ENCODE measurements around the gene GRIK5. TPM values are rescaled to one million over a fixed set of nuclear protein-coding genes. Genes with fewer than 3 reads are reported as not detected.
A peak's percentile ranks its signal among the peaks of the same experiment; 100 is the strongest.

GRIK5 gene
- polyA plus RNA-seq, 6 donors from 2014 or later = not detected

- H3K4me1 Mint-ChIP-seq = no peaks in the 10 kb centered on the region
- peak overlapping the region in 1 of 8 donors; percentile 11 for H3K4me3 Mint-ChIP-seq
Measured at GRCh38 chr19:41967054-41967783, 102.8 kb downstream of the GRIK5 start.

GRCh38 chr19:41965106-41965505 is 104.9 kb downstream of the GRIK5 start:
- Mint-ChIP-seq H3K4me3 (no peak overlapping the region), H3K4me1 (no peaks in the 10 kb centered on the region), H3K9me3 (no peaks in the 10 kb centered on the region), H3K27ac (no peak overlapping the region), H3K36me3 (no peaks in the 10 kb centered on the region), H3K27me3 (peaks cover 0 to 11% (median 0%) of the 10 kb centered on the region in 3 donors)
- DNase-seq (no peak), ATAC-seq (ENCODE audit: low read depth in 2 of 2) (no peak)

More at GRCh38 chr19:41967054-41967783, 102.8 kb downstream of the GRIK5 start:
- DNase-seq = no peak
- Mint-ChIP-seq H3K27ac (no peak overlapping the region), H3K36me3 (no peaks in the 10 kb centered on the region), H3K27me3 (peaks cover 0 to 11% (median 0%) of the 10 kb centered on the region in 3 donors), H3K9me3 (no peaks in the 10 kb centered on the region)
- ATAC-seq (ENCODE audit: low read depth in 2 of 2) = no peak

- no peak for ATAC-seq (ENCODE audit: low read depth in 2 of 2)
- no peak for DNase-seq
- Mint-ChIP-seq H3K4me3 (peak overlapping the region in 4 of 8 donors; percentile 19 to 40 (median 36)), H3K27ac (no peak overlapping the region), H3K4me1 (peaks cover 20 to 26% (median 20%) of the 10 kb centered on the region in 3 donors), H3K36me3 (peaks cover 0 to 3% of the 10 kb centered on the region in 2 donors), H3K9me3 (no peaks in the 10 kb centered on the region), H3K27me3 (no peaks in the 10 kb centered on the region)
Measured at GRCh38 chr19:41960973-41961372, 109.0 kb downstream of the GRIK5 start.

GRCh38 chr19:41959056-41960053 is 110.7 kb downstream of the GRIK5 start, which contains the start of gene RABAC1:
RABAC1 (minus strand) TSS chr19:41959321; CDS start chr19:41959292, 29 bp downstream.
- H3K36me3 Mint-ChIP-seq = peaks cover 0 to 9% of the 10 kb centered on the region in 2 donors
- H3K4me1 Mint-ChIP-seq = peaks cover 20 to 31% (median 20%) of the 10 kb centered on the region in 3 donors
- H3K27ac Mint-ChIP-seq = peak within 1 kb of the TSS; percentile 80 to 98 (median 91)
- peak; percentile 92 to 93 for ATAC-seq (ENCODE audit: low read depth in 2 of 2)
- H3K27me3 Mint-ChIP-seq = no peaks in the 10 kb centered on the region
- peak within 1 kb of the TSS; percentile 86 to 99 (median 94) for H3K4me3 Mint-ChIP-seq
- DNase-seq = peak; percentile 82
- H3K9me3 Mint-ChIP-seq = no peaks in the 10 kb centered on the region

- H3K36me3 Mint-ChIP-seq = peaks cover 0 to 9% of the 10 kb centered on the region in 2 donors
- H3K27ac Mint-ChIP-seq = peak overlapping the region; percentile 80 to 98 (median 88)
- peak overlapping the region; percentile 86 to 99 (median 94) for H3K4me3 Mint-ChIP-seq
- DNase-seq = peak; percentile 70
- peaks cover 20 to 31% (median 20%) of the 10 kb centered on the region in 3 donors for H3K4me1 Mint-ChIP-seq
- no peaks in the 10 kb centered on the region for H3K9me3 Mint-ChIP-seq
- peak; percentile 58 to 62 for ATAC-seq (ENCODE audit: low read depth in 2 of 2)
- no peaks in the 10 kb centered on the region for H3K27me3 Mint-ChIP-seq
Measured at GRCh38 chr19:41958367-41959055, 111.5 kb downstream of the GRIK5 start.

GRCh38 chr19:41957838-41958366 is 112.1 kb downstream of the GRIK5 start:
- H3K4me1 Mint-ChIP-seq = peaks cover 20 to 31% (median 20%) of the 10 kb centered on the region in 3 donors
- peak; percentile 42 for DNase-seq
- H3K27me3 Mint-ChIP-seq = no peaks in the 10 kb centered on the region
- H3K27ac Mint-ChIP-seq = peak overlapping the region; percentile 80 to 98 (median 88)
- no peaks in the 10 kb centered on the region for H3K9me3 Mint-ChIP-seq
- peak; percentile 18 to 19 for ATAC-seq (ENCODE audit: low read depth in 2 of 2)
- H3K36me3 Mint-ChIP-seq = peaks cover 0 to 9% of the 10 kb centered on the region in 2 donors
- H3K4me3 Mint-ChIP-seq = peak overlapping the region; percentile 86 to 99 (median 94)

GRCh38 chr19:41957161-41957837 is 112.7 kb downstream of the GRIK5 start:
- Mint-ChIP-seq H3K36me3 (peaks cover 0 to 9% of the 10 kb centered on the region in 2 donors), H3K27ac (peak overlapping the region in 5 of 6 donors; percentile 64 to 97 (median 83)), H3K27me3 (no peaks in the 10 kb centered on the region), H3K4me1 (peaks cover 20 to 31% (median 20%) of the 10 kb centered on the region in 3 donors), H3K9me3 (no peaks in the 10 kb centered on the region), H3K4me3 (peak overlapping the region; percentile 86 to 99 (median 94))
- no peak for DNase-seq
- ATAC-seq (ENCODE audit: low read depth in 2 of 2) = no peak

- H3K9me3 Mint-ChIP-seq = no peaks in the 10 kb centered on the region
- peak overlapping the region in 2 of 8 donors; percentile 39 to 65 for H3K4me3 Mint-ChIP-seq
- H3K36me3 Mint-ChIP-seq = peaks cover 0 to 9% of the 10 kb centered on the region in 2 donors
- H3K27ac Mint-ChIP-seq = peak overlapping the region in 2 of 6 donors; percentile 61 to 69
- no peak for DNase-seq
- peaks cover 23 to 33% (median 26%) of the 10 kb centered on the region in 3 donors for H3K4me1 Mint-ChIP-seq
- no peak for ATAC-seq (ENCODE audit: low read depth in 2 of 2)
- H3K27me3 Mint-ChIP-seq = no peaks in the 10 kb centered on the region
Measured at GRCh38 chr19:41956621-41957020, 113.4 kb downstream of the GRIK5 start.

- Mint-ChIP-seq H3K36me3 (peaks cover 0 to 9% of the 10 kb centered on the region in 2 donors), H3K4me3 (no peak overlapping the region), H3K27me3 (no peaks in the 10 kb centered on the region), H3K4me1 (peaks cover 27 to 41% (median 30%) of the 10 kb centered on the region in 3 donors), H3K9me3 (no peaks in the 10 kb centered on the region), H3K27ac (peak overlapping the region in 2 of 6 donors; percentile 9 to 52)
- DNase-seq = no peak
- no peak for ATAC-seq (ENCODE audit: low read depth in 2 of 2)
Measured at GRCh38 chr19:41955521-41955920, 114.5 kb downstream of the GRIK5 start.

GRCh38 chr19:41951686-41952172 is 118.3 kb downstream of the GRIK5 start:
- Mint-ChIP-seq H3K27ac (peak overlapping the region; percentile 40 to 99 (median 88)), H3K9me3 (no peaks in the 10 kb centered on the region), H3K4me3 (peak overlapping the region in 4 of 8 donors; percentile 1 to 46 (median 36)), H3K27me3 (no peaks in the 10 kb centered on the region), H3K4me1 (peaks cover 24 to 49% (median 33%) of the 10 kb centered on the region in 3 donors), H3K36me3 (peaks cover 0 to 9% of the 10 kb centered on the region in 2 donors)
- peak; percentile 89 to 94 for ATAC-seq (ENCODE audit: low read depth in 2 of 2)
- DNase-seq = peak; percentile 78

Measured in naive B cell (primary cell).